Stimulated activated CD8-positive, alpha-beta memory T cell treated with anti-CD3 and anti-CD28 coated beads, Interleukin-15, amount 100 ng/mL, for 24 hours (primary cell): Measurements from ENCODE around the gene SMARCB1.
"Not testable (repeated sequence)": the region's sequence is repeated elsewhere in the genome, so short reads cannot be mapped to it uniquely, and the experiment has no call there.

Experiments used
- DNase-seq: peaks from one replicate; pipeline ENCODE4 v3.0.0-alpha.2; 2020; ENCODE audit warnings: low read depth

Gene SMARCB1

GRCh38 chr22:23846081-23846469 is 59.3 kb downstream of the SMARCB1 start:
- no peak for DNase-seq

GRCh38 chr22:23847310-23847920 is 60.6 kb downstream of the SMARCB1 start:
- no peak for DNase-seq

- no peak for DNase-seq
Observed at GRCh38 chr22:23847991-23848864, 61.5 kb downstream of the SMARCB1 start.

- DNase-seq, result peak; percentile 89
Observed at GRCh38 chr22:23849009-23850006, 62.5 kb downstream of the SMARCB1 start.

- no peak for DNase-seq
Observed at GRCh38 chr22:23850136-23850611, 63.4 kb downstream of the SMARCB1 start.

GRCh38 chr22:23856721-23857605 is 70.2 kb downstream of the SMARCB1 start:
- no peak for DNase-seq

- DNase-seq, result peak; percentile 78
Observed at GRCh38 chr22:23857606-23858483, 71.1 kb downstream of the SMARCB1 start, which contains the start of gene SLC2A11. Gene SLC2A11 (plus strand): TSS chr22:23857875. CDS start chr22:23858000, 125 bp downstream.

- DNase-seq, result no peak
Observed at GRCh38 chr22:23858484-23858815, 71.7 kb downstream of the SMARCB1 start.

- no peak for DNase-seq
Observed at GRCh38 chr22:23859201-23859600, 72.4 kb downstream of the SMARCB1 start.

- not testable (repeated sequence) for DNase-seq
Observed at GRCh38 chr22:23860187-23860586, 73.4 kb downstream of the SMARCB1 start.

GRCh38 chr22:23862103-23862502 is 75.3 kb downstream of the SMARCB1 start:
- DNase-seq, result no peak

- not testable (repeated sequence) for DNase-seq
Observed at GRCh38 chr22:23864499-23865154, 77.9 kb downstream of the SMARCB1 start.

- no peak for DNase-seq
Observed at GRCh38 chr22:23868580-23868979, 81.8 kb downstream of the SMARCB1 start.

GRCh38 chr22:23874871-23875270 is 88.1 kb downstream of the SMARCB1 start:
- no peak for DNase-seq

GRCh38 chr22:23875801-23876200 is 89.0 kb downstream of the SMARCB1 start:
- no peak for DNase-seq

GRCh38 chr22:23877566-23877965 is 90.8 kb downstream of the SMARCB1 start:
- DNase-seq, result no peak

GRCh38 chr22:23878219-23878618 is 91.5 kb downstream of the SMARCB1 start:
- DNase-seq, result no peak

GRCh38 chr22:23882370-23882769 is 95.6 kb downstream of the SMARCB1 start:
- DNase-seq, result no peak

- DNase-seq, result no peak
Observed at GRCh38 chr22:23883658-23884057, 96.9 kb downstream of the SMARCB1 start.
